Stimulated activated CD8-positive, alpha-beta memory T cell treated with anti-CD3 and anti-CD28 coated beads, Interleukin-4, amount 100 ng/mL, for 1 hour (primary cell): Measurements from ENCODE around the gene SLMAP.

Experiments
- DNase-seq, 2 donors: peaks; one replicate each; pipeline ENCODE4 v3.0.0-alpha.2; 2020; ENCODE audit warnings: low read depth in 2 of 2, low spot score in 1 of 2

Gene SLMAP

DNA sequence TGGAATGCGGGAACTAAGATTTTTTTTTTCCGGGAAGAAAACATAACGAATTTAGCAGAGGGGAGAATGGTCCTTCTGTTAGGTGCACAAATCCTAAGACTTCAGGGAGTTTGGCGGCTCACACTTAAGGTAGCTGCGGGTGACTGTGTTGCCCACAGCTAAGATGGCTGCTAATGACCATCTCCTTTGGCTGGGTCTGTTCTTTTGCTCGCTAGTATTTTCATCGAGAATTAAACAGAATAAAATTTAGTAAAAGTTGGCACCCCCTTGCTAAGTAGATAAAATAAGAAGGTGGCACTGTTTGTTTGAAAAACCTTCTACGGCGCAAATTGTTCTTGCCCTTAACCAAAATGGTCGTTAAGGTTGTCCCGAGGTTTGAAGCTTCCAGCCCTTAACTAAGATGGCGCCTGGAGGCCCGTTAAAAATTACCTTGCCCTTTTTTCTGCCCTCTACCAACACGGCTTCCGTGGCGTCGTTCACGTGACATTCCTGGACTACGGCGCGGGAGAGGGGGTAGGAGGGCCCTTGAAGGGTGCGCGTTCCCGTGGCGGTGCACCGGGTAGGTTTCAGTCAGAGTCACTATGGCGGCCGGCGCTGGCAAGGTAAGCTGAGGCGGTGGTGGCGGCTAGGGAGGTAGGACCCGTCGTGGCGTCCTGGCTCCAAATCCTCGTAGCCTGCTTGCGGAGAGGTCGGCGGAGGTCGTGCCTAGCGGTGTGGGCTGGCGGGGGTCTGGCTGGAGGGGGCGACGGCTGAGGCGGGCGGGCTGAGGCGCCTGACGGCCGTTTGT, at the start of gene SLMAP:
TSS of gene SLMAP (plus strand) at position 569 of the 787 bp plus-strand sequence. CDS start 1,343 bp downstream, outside the sequence.
- DNase-seq: peak; percentile 89 to 93

GRCh38 chr3:57706462-57706861, 49.6 kb upstream of the SLMAP start:
- no peak for DNase-seq

DNA sequence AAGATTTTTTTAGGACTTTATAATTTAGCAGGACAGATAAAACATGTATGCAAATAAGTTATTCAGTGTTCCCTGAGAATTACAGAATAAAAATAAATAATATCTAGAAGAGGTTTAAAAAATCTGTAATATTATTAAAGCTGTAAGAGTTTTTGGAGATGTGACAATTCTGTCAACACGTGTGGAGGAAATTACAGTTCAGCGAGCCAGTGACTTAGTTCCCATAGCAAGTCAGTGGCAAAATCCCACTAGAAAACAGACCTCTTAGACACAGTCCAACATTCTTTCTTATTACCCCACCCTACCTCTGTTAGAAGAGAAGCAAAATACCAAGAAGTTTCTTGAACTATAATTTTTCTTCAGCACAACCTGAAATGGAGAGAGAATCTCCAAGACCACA, 47.1 kb upstream of the SLMAP start:
- DNase-seq: no peak

- DNase-seq: no peak
Observed at GRCh38 chr3:57709559-57709958, 46.5 kb upstream of the SLMAP start.

- DNase-seq: no peak
Observed at GRCh38 chr3:57715686-57716085, 40.4 kb upstream of the SLMAP start.

GRCh38 chr3:57717205-57717868, 38.8 kb upstream of the SLMAP start:
- no peak for DNase-seq

DNA sequence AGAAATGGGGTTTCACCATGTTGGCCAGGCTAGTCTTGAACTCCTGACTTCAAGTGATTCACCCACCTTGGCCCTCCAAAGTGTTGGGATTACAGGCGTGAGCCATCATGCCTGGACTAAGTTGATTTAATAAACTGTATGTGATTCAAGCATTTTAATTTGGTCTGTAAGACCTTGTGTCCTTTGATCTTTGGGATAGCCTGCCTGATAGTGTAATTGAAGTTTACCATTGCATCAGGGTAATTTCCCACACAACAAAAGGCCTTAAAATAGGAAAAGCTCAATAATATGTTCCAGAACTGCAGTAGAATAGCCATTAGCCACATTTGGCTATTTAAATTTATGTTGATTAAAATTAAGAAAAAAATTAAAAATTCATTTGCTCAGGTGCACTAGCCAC, 38.0 kb upstream of the SLMAP start:
- DNase-seq: no peak

- no peak for DNase-seq
Observed at GRCh38 chr3:57726397-57726796, 29.7 kb upstream of the SLMAP start.

DNA sequence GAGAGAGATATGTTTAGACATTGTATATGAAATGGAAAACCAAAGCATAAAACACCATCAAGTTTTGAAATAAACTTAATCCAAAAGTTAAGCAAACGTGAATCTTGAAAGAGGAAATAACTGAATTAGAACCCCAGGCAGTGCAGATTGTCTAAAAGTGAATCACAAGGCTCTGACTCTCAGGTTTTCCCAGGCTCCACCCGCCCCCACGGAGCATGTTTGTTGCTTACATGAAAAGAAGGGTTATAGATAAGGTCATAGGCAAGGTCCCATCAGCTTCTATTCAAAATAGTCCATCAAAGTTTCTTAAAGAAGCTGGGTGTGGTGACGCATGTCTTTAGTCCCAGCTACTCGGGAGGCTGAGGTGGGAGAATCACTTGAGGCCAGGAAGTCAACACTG, 29.0 kb upstream of the SLMAP start:
- no peak for DNase-seq

DNA sequence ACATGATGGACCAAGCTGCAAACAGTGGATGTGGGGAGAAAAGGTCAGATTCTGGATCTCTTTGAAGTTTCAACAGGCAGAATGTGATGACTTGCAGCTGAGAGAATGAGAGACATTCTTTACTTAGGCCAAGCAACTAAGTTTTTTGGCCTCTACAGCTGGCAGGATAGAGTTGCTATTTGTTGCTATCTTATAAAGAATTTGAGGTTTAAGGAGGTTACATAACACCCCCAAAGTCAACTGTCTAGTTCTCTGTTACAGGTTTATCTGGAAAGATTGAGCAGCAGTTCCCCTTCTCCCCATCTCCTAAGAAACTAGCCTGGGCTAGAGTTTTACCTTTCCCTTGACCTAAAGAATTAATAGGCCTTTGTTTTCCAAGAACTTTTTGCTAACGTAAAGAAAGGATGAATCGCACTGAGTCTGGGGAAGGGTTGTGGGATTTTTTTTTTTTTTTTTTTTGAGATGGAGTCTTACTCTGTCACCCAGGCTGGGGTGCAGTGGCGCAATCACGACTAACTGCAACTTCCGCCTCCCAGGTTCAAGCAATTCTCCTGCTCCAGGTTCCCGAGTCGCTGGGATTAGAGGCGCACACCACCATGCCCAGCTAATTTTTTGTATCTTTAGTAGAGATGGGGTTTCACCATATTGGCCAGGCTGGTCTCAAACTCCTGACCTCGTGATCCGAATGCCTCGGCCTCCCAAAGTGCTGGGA, 26.6 kb upstream of the SLMAP start:
- no peak for DNase-seq

DNA sequence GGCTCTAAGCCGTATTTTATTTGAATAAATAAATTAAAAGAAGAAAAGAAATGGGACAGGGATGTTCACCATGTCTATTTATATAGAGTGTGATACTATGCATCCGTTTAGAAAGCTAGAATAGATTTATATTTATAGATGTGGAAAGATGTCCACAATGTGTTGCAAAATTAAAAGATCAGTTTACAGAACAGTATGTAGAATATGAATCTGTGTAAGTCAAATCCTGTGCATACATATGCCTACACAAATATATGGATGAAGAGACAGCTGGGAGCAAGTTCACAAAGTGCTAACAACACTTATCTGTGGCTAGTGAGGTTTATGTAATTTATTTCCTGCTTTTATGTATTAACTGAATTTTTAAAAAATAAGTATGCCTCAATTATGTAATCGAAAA, 25.4 kb upstream of the SLMAP start:
- no peak for DNase-seq

DNA sequence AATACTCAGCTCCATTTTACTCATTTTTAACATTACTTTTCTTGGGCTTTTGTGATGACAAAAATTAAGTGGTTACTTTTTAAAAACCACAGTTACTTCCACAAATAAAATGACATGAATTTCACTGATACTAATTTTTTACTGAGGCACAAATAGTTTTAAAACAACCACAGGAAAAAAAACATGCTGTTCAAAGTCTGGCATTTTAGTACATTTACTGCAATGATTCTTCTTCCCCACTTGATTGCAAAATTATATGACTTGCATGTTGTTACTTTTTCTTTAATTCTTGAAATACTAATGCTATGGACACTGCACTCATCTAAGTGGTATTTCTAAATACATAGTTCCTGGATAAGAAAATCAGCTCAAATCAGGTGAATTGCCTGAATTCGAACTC, 24.8 kb upstream of the SLMAP start:
- no peak for DNase-seq

- DNase-seq: no peak
Observed at GRCh38 chr3:57733790-57734189, 22.3 kb upstream of the SLMAP start.

DNA sequence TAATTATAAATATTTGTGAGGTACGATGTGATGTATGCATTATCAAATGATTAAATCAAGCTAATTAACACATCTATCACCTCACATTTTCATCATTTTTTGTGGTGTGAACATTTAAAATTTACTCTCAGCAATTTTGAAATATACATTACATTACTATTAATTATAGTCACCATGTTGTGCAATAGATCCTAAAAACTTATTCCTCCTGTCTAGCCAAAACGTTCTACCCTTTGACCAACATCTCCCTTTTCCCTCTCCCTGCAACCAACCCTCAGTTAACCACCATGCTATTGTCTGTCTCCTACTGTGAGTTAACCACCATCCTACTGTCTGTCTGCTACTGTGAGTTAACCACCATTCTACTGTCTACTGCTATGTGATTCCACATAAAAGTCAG, 20.7 kb upstream of the SLMAP start:
- DNase-seq: no peak

GRCh38 chr3:57737840-57738239, 18.3 kb upstream of the SLMAP start:
- no peak for DNase-seq

DNA sequence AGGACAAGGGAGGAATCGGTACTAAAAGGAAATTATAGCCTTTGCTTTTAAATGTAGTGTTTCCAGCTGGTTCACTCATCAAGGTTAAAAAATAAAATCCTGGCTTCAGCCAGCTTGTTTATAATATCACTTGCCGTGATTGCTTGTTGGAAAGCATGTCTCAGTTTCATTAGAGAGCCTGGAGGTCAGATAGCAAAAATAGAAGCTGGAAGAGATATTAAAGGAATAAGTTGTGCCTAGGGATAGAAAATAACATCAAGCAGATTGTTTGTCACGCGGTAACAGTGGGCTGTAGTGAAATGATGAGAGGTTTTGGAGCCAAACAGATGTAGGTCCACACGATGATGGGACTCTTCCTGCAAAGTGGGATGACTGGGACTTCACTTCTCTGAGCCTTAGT, 17.7 kb upstream of the SLMAP start:
- DNase-seq: no peak

- no peak for DNase-seq
Observed at GRCh38 chr3:57740027-57740426, 16.1 kb upstream of the SLMAP start.

DNA sequence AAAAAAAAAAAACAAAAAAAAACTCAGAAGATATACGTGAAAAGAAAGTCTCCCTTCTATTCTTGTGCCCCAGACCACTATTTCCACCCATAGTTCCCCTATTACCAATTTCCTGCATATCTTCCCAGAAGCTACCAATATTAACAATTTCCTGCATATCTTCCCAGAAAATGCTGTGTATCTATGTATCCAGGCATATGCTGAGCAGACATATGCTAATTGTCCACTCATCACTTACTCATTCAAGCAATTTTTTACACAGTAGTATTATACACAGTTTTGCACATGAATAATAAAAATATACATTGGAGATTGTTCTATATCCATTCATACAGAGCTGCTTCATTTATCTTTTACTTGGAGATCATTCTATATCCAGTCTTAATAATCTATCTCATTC, 12.6 kb upstream of the SLMAP start:
- no peak for DNase-seq

- DNase-seq: no peak
Observed at GRCh38 chr3:57745101-57745500, 11.0 kb upstream of the SLMAP start.

- no peak for DNase-seq
Observed at GRCh38 chr3:57746156-57747010, 9.7 kb upstream of the SLMAP start.

DNA sequence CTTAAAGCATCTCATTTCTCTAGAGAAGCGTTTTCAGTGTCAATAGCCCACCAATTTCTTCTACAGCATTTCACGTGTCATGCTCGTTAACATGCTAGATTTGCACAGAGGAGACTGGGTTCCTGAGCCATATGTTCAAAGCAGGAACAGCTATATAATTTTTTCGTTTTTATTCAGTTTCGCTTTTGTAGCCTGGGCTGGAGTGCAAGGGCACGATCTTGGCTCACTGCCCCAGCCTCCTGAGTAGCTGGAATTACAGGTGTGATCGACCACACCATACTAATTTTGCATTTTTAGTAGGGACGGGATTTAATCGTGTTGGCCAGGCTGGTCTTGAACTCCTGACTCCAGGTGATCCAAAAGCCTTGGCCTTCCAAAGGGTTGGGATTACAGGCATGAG, 6.6 kb upstream of the SLMAP start:
- no peak for DNase-seq
